Stimulated activated CD8-positive, alpha-beta memory T cell treated with anti-CD3 and anti-CD28 coated beads, Interleukin-12 subunit alpha, Interleukin-12 subunit beta, amount 100 ng/mL, for 24 hours (primary cell): ENCODE measurements around the gene ACAA1.
A peak's percentile ranks its signal among the peaks of the same experiment; 100 is the strongest.

Experiments used
- DNase-seq: peaks from one replicate; pipeline ENCODE4 v3.0.0-alpha.2; 2020; ENCODE audit errors: extremely low read depth

ACAA1 gene

GRCh38 chr3:38154033-38154494 is 17.1 kb upstream of the ACAA1 start:
- no peak for DNase-seq

GRCh38 chr3:38153221-38153620 is 16.3 kb upstream of the ACAA1 start:
- no peak for DNase-seq

- DNase-seq, result no peak
Observed at GRCh38 chr3:38152609-38153008, 15.7 kb upstream of the ACAA1 start.

- DNase-seq, result no peak
Observed at GRCh38 chr3:38151667-38152265, 14.8 kb upstream of the ACAA1 start.

- no peak for DNase-seq
Observed at GRCh38 chr3:38150780-38151528, 14.0 kb upstream of the ACAA1 start.

DNA sequence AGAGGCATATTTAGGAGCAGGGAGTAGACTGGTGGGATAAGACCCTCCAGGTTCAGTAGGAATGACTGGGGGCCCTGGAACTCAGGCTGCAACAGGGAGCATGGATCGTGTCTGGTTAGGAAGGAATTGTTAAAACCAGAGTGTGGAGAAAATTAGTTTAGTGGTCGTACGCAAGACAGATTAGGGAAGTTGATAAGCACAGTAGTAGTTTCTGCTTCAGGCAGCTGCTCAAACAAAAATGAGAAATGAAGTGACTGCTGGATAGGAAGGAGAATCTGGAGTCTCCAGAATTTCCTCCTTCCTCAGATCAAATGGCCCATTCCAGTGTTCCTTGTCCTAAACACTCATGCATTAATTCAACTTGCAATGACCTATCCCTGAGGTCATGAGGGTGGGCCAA is 12.8 kb upstream of the ACAA1 start:
- DNase-seq, result no peak

- no peak for DNase-seq
Observed at GRCh38 chr3:38148311-38148882, 11.5 kb upstream of the ACAA1 start.

DNA sequence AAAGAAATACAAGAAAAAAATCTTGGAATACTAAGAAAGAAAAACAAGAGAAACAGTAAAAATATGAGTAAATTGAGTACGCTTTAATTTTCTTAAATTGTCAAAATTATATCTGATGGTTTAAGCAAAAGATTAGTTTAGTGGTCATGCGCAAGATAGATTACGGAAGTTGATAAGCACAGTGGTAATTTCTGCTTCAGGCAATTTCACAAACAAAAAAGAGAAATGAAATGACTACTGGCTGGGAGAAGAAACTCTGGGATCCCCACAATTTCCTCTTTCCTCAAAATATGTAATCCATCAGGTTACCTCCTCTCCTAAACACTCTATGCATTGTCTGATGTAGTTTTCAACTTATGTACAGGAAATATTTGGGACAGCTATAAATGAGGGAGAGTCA is 10.5 kb upstream of the ACAA1 start:
- DNase-seq, result no peak

DNA sequence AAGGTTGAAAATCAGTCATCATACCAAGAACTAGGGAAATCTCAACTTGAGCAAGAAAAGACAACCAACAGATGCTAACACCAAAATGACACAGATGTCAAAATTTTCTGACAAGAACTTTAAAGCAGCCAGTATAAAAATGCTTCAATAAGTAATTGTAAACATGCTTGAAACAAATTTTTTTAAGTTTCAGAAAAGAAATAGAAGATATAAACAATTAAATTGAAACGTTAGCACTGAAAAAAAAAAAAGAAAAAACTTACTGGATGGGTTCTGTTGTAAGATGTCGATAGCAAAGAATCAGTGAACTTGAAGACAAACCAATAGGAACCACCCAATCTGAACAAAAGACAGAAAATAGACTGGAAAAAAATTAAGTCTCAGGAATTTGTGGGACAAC is 9.6 kb upstream of the ACAA1 start:
- DNase-seq, result no peak

DNA sequence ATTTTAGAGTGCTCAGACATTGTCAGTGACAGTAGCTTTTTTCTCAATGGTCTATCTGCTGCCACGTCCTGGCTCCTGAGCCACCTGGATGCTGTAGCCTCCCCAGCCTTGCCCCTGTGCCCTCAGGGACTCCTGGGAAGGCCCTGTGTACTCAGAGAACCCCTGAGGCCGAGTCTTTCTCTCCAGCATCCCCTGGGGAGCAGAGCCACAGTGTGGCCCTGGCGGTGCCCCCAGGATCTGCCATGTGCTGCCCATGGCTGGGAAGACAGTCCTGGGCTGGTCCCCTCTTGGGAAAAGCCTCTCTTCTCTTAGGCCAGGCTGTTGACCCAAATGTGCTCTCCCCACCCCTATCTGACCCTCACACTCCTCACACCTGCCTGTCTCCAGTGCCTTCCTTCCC is 6.6 kb upstream of the ACAA1 start:
- no peak for DNase-seq

GRCh38 chr3:38142959-38143358 is 6.0 kb upstream of the ACAA1 start:
- no peak for DNase-seq

DNA sequence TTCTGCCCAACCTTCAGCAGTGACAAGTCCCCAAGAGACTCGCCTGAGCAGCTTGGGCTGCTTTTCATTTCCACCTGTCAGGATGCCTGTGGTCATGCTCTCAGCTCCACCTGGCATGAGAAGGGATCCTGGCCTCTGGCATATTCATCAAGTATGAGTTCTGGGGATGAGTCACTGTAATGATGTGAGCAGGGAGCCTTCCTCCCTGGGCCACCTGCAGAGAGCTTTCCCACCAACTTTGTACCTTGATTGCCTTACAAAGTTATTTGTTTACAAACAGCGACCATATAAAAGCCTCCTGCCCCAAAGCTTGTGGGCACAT is 5.0 kb upstream of the ACAA1 start:
- no peak for DNase-seq

GRCh38 chr3:38141173-38141951 is 4.4 kb upstream of the ACAA1 start:
- DNase-seq, result no peak

- no peak for DNase-seq
Observed at GRCh38 chr3:38140326-38141172, 3.6 kb upstream of the ACAA1 start.

GRCh38 chr3:38139652-38140051 is 2.7 kb upstream of the ACAA1 start:
- no peak for DNase-seq

DNA sequence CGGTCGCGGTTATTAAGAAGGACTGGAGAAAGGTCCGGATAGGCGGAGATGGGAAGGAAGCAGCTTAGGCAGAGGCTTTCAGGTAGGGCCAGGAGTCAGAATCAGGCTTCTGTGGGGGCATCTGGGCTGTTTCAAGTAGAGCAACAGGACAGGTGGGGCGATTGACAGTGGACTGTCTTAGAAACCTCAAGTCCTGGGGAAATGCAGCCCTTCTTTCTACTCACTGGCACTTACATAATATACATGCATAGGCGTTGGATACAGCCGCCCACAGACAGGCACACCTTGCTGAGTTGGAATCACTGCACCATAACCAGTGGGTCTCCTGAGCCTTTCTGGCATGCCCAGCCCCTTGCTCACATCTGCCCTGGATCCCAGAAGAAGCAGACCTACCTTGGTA is 2.3 kb upstream of the ACAA1 start:
- no peak for DNase-seq

GRCh38 chr3:38138349-38139190 is 1.6 kb upstream of the ACAA1 start, which contains the start of gene MYD88:
TSS of gene MYD88 (plus strand) at chr3:38138661. CDS start at chr3:38138701, 40 bp downstream.
- DNase-seq, result peak; percentile 70

GRCh38 chr3:38137615-38138348 is 855 bp upstream of the ACAA1 start:
- DNase-seq, result no peak

GRCh38 chr3:38136393-38136776 is 542 bp downstream of the ACAA1 start:
- DNase-seq, result no peak
